HL-60/S4 (cell line): ENCODE measurements around the gene TOX3.

ENCODE experiments used
- in situ Hi-C: fragments of 300-500 bp; cut with MboI; formaldehyde crosslinking; loops from 2 replicates; pipeline ENCODE4 v1.14.3; 2022; ENCODE audit warnings: low sequenced_read_pairs

TOX3 gene

GRCh38 chr16:52567193-52567592 lies 20.2 kb upstream of the TOX3 start:
- in situ Hi-C loops, result no loop called here

- in situ Hi-C loops, result no loop called here
Observed at GRCh38 chr16:52563767-52564611, 17.0 kb upstream of the TOX3 start.

DNA sequence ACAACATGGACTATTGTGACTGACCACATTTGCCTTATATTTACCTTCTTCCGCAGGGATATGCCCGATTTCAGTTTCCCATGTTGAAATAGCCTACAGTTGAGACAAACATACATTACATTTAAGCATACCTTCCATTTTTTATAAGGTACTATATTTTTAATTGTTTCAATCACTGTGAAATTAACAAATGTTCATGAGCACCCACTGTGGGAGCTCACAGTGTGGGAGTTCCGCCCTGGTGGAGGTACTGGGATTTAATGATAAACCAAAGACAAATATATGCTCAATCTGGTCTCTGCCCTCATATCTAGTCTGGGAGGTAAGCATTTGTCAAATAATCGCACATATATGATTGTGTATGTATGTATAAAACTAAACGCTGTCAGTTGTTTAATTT lies 15.8 kb upstream of the TOX3 start:
- in situ Hi-C loops, result no loop called here

- in situ Hi-C loops, result no loop called here
Observed at GRCh38 chr16:52561910-52562741, 15.2 kb upstream of the TOX3 start.

DNA sequence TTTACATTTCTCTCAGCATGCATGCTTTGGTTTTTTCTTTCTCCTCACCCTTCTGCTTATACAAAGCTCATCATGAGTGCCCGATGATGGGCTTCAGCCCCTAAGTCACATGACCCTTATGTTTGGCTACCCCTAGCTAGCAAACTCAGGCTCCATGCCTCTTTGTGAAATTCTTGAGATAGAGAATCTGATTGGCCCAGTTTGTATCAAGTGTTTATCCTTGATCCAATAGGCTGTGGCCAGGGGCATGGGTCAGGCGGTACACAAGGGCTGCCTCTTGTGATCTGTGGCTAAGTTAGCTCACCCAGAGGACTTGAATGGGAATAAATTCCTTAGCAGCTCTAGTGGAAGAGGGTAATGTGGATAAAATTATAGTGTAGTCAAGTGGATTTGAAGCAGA lies 11.5 kb upstream of the TOX3 start:
- in situ Hi-C loops, result no loop called here

GRCh38 chr16:52557236-52557635 lies 10.3 kb upstream of the TOX3 start:
- in situ Hi-C loops, result no loop called here

DNA sequence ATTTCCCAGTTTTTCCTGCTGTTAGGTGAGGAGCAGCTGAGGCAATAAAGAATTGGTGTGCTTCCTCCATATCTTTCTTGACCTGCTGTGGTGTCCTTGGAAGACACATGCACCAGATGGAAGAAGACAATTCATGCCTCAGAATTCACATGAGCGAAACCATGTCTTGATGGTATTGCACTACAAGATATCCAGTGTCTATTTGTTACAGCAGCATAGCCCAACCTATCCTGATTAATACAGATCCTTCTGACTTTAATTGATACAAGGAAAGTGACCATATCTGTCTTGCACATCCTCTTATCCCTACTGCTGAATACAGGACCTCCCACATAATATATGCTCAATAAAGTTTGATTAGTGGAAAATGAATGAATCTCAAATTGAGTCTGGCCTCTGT lies 9.1 kb upstream of the TOX3 start:
- in situ Hi-C loops, result no loop called here

DNA sequence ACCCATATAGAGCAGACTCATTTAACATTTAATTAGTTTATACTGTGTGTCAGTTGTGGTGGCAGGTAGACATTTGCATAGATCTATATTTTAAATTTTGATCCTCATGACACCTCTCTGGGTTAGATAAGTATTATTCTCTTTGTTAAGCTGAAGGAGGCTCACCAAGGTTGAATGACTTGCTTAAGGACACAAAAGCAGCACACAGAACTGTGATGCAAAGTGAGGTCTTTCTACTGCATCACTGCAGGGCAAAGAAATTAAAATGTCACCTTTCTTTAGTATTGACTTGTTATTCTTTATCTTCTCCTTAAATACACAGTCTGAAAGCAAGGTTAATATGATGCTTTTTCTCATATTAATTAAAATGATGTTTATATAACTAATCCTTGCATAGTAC lies 8.6 kb upstream of the TOX3 start:
- in situ Hi-C loops, result no loop called here

DNA sequence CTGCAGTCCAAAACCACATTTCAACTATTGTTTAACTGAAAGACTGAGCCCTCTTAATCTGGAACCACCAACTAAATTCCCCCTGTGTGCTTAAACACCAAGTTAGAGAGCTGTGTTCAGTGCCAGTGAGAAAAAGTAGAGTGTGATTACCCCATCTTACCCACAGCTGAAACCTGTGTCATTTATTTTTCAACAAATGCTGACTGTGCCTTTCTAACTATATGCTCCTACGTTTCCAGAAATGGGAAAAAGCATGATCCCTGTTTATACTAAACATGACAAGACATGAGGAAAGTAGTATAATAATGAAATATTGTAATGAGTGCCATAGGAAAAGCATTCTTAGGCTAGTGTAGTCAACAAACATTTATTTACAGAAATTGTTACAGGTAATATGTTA lies 7.4 kb upstream of the TOX3 start:
- in situ Hi-C loops, result no loop called here

GRCh38 chr16:52553322-52553721 lies 6.4 kb upstream of the TOX3 start:
- in situ Hi-C loops, result no loop called here

- in situ Hi-C loops, result no loop called here
Observed at GRCh38 chr16:52552643-52553042, 5.7 kb upstream of the TOX3 start.

- in situ Hi-C loops, result no loop called here
Observed at GRCh38 chr16:52549011-52549692, 2.2 kb upstream of the TOX3 start.

GRCh38 chr16:52548261-52549010 lies 1.5 kb upstream of the TOX3 start:
- in situ Hi-C loops, result no loop called here

GRCh38 chr16:52547834-52548215 lies 882 bp upstream of the TOX3 start:
- in situ Hi-C loops, result no loop called here

DNA sequence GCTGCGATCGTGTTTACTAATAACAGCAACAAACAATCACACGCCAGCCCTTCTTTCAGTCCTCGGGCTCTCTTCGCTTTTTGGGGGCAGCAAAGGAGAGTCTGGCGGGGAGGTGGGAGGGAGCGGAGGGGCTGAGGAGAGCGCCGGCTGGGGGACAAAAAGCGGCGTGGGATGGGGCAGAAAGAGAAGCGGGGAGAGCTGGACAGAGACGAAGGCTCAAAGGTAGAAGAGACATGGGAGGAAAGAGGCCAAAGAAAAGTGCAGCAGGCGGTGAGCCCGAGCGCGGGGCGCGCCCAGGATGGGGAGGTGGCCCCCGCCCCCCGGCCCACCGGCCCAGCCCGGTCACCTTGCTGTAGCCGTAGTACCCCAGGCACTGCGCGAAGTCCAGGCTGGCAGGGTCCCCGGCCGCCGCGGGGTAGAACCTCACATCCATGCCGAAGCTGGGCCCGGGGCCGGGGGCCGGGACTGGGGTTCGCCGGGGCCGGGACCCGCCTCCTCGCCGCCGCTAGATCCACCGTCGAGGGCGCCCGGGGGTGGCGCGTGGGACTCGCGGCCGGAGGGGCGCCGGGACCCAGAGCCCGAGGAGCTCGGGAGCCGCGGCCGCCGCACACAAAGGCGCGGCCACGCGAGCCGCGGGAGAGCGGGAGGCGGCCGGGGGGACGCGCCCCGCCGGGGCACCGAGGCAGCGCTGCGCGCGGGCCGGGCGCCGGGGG lies 496 bp downstream of the TOX3 start:
- in situ Hi-C loops, result no loop called here

DNA sequence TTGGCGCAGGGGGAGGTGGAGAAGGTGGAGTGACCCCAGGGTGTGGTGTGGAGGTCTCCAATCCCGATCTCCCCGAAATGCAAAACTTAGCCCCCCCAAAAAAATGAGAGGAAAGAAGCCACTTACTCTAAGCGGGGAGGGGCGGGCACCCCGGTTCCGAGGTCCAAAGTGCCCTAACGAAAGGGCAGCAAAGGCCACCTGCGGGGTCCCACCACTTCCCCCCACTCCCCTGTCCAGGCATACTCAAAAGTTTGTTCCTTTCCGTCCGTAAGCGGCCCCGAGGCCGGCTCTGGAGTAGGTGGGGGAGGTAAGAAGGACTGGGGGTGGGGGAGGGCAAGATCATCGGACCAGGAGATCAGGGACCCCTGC lies 1.1 kb downstream of the TOX3 start:
- in situ Hi-C loops, result no loop called here

DNA sequence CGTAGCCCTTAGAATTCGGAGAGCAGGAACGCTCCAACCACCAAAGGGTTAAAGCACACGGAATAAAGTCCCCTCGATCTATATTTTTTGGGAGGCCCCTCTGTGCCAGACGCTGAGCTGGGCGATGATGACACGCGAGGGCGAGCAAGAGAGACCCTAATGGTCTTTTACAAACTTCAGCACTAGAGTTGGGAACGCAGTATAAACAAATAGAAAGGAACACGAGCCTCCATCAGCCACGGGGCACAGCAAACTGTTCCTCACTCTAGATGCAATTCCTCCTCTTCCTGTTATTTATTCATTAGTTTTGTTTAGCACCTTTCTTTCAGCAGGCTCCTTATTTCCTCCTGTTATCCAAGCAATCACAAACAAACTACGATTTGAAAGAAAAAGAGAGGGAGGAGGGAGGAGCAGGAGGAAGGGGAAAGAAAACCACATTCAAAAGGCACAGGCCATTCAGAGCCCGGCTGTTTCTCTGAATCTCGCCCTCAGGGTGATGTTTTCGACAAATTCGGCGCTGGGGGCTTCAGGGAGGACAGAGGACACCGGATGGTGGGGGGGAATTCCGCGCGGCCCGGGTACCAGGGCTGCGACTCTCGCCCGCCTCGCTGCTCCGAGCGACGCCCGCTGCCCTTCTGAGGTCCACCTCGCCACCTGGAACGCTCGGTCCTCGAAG lies 1.6 kb downstream of the TOX3 start:
- in situ Hi-C loops, result no loop called here

GRCh38 chr16:52544703-52545102 lies 2.2 kb downstream of the TOX3 start:
- in situ Hi-C loops, result no loop called here

DNA sequence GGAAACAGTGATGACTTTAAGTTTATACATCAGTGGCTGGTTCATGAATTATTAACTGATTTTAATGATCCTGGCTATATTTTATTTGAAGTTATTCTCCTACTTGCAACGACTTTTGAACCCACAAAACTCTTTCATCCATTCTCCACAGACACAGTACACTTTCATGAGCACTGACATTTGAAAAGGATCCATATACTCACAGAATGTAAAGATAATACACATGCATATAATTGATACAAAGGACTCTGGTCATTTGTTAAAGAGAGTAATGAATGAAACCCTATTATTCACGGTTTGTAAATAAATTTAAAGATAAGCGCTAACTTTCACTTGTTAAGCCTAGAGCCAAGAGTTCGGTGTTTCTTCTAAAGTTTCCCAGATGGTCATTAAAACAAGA lies 3.3 kb downstream of the TOX3 start:
- in situ Hi-C loops, result no loop called here

DNA sequence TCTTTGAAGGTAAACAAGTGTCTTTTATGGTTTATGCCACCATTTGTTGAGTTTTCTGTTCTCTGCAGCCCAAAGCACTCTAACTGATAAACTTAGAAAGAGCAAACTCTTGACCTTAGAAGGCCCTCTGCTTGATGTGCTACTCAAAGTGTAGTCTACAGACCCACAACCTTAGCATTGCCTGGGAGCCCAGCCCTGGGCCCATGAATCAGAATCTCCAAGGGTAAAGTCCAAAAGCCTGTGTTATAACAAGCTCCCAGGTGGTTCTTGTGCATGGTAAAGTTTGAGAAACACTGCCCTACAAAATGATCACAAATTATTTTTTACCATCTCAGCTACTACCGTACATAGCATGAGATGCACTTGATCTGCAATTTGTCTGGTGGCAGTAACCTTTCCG lies 6.0 kb downstream of the TOX3 start:
- in situ Hi-C loops, result no loop called here
